WTC11 (cell line): ENCODE results near the gene ATP5F1A. TPM values are rescaled to one million over a fixed set of nuclear protein-coding genes. Genes with fewer than 3 reads are reported as not detected.
"Not testable (repeated sequence)": the region's sequence is repeated elsewhere in the genome, so short reads cannot be mapped to it uniquely, and the experiment has no call there.

Experiments used
- ATAC-seq: fragments of 200-7000 bp; cut with Tn5 transposase; 2 replicates; pipeline ENCODE4 v1.10.0; 2021; ENCODE audit warnings: mild to moderate bottlenecking, moderate library complexity
- CTCF ChIA-PET: fragments of 300-600 bp; sonication (Branson Sonifier 250); formaldehyde crosslinking; loops from one replicate; lab custom pipeline; 2021; ENCODE audit warnings: antibody characterized with exemption; lab: Charles Lee
- POLR2A ChIA-PET: fragments of 350-600 bp; sonication (Branson Sonifier 250); formaldehyde crosslinking; loops from one replicate; lab custom pipeline; 2021; ENCODE audit warnings: antibody characterized with exemption; lab: Charles Lee
- DNase-seq: peaks from one replicate; pipeline ENCODE4 v3.0.0; 2021; ENCODE audit warnings: low spot score
- H3K27ac Mint-ChIP-seq: 2 replicates; pipeline ENCODE4 v1.8.0; 2021; ENCODE audit warnings: mixed read lengths
- H3K27me3 Mint-ChIP-seq: 2 replicates; pipeline ENCODE4 v1.8.0; 2021; ENCODE audit warnings: low read depth, mild to moderate bottlenecking, moderate library complexity, mixed read lengths
- H3K36me3 Mint-ChIP-seq: 2 replicates; pipeline ENCODE4 v1.8.0; 2021; ENCODE audit warnings: mixed read lengths
- H3K4me1 Mint-ChIP-seq: 2 replicates; pipeline ENCODE4 v1.8.0; 2022; ENCODE audit warnings: mixed read lengths
- H3K4me3 Mint-ChIP-seq: 2 replicates; pipeline ENCODE4 v1.8.0; 2021; ENCODE audit warnings: mild to moderate bottlenecking, moderate library complexity, mixed read lengths
- H3K9me3 Mint-ChIP-seq: 2 replicates; pipeline ENCODE4 v1.8.0; 2021; ENCODE audit warnings: mixed read lengths
- ATF1 ChIP-seq: sonication (generic); formaldehyde crosslinking; IDR thresholded peaks from 2 replicates; pipeline ENCODE4 v1.8.1; 2023; ENCODE audit warnings: mild to moderate bottlenecking, moderate library complexity, missing genetic modification reagents
- CDX4 ChIP-seq: fragments of 250-450 bp; sonication (Bioruptor Pico); IDR thresholded peaks from 2 replicates; pipeline ENCODE4 v1.9.0; 2021; ENCODE audit warnings: moderate library complexity, mild to moderate bottlenecking, inconsistent platforms, borderline replicate concordance
- CREB1 ChIP-seq: sonication (generic); formaldehyde crosslinking; IDR thresholded peaks from 2 replicates; pipeline ENCODE4 v1.8.0; 2023; ENCODE audit warnings: mild to moderate bottlenecking, missing genetic modification reagents
- E2F1 ChIP-seq: sonication (generic); formaldehyde crosslinking; IDR thresholded peaks from 2 replicates; pipeline ENCODE4 v1.8.0; 2022; ENCODE audit warnings: mild to moderate bottlenecking, missing genetic modification reagents
- ELF4 ChIP-seq: sonication (generic); formaldehyde crosslinking; IDR thresholded peaks from 2 replicates; pipeline ENCODE4 v1.8.1; 2022; ENCODE audit warnings: low read depth, mild to moderate bottlenecking, moderate library complexity, missing genetic modification reagents
- ESRRA ChIP-seq: sonication (generic); formaldehyde crosslinking; IDR thresholded peaks from 2 replicates; pipeline ENCODE4 v1.8.1; 2022; ENCODE audit warnings: mild to moderate bottlenecking, missing genetic modification reagents, borderline replicate concordance
- HMGA2 ChIP-seq: fragments of 250-450 bp; sonication (Bioruptor Pico); IDR thresholded peaks from 2 replicates; pipeline ENCODE4 v1.4.0; 2021; ENCODE audit warnings: mild to moderate bottlenecking, moderate library complexity
- HMGXB4 ChIP-seq: sonication (generic); formaldehyde crosslinking; IDR thresholded peaks from 2 replicates; pipeline ENCODE4 v1.8.1; 2023; ENCODE audit warnings: mild to moderate bottlenecking, moderate library complexity, missing genetic modification reagents
- IRF1 ChIP-seq: sonication (generic); formaldehyde crosslinking; IDR thresholded peaks from 2 replicates; pipeline ENCODE4 v1.8.0; 2023; ENCODE audit warnings: missing genetic modification reagents
- NFE2L1 ChIP-seq: sonication (generic); formaldehyde crosslinking; IDR thresholded peaks from 2 replicates; pipeline ENCODE4 v1.8.1; 2023; ENCODE audit warnings: missing genetic modification reagents
- NFYB ChIP-seq: sonication (generic); formaldehyde crosslinking; conservative IDR thresholded peaks from 2 replicates; pipeline ENCODE4 v1.8.0; 2022; ENCODE audit warnings: low read depth, missing genetic modification reagents
- PREB ChIP-seq: sonication (generic); formaldehyde crosslinking; IDR thresholded peaks from 2 replicates; pipeline ENCODE4 v1.8.1; 2022; ENCODE audit warnings: mild to moderate bottlenecking, missing genetic modification reagents, moderate library complexity, borderline replicate concordance
- SMAD4 ChIP-seq: sonication (generic); formaldehyde crosslinking; IDR thresholded peaks from 2 replicates; pipeline ENCODE4 v1.8.0; 2022; ENCODE audit warnings: mild to moderate bottlenecking, missing genetic modification reagents
- USF2 ChIP-seq: sonication (generic); formaldehyde crosslinking; IDR thresholded peaks from 2 replicates; pipeline ENCODE4 v1.8.1; 2023; ENCODE audit warnings: mild to moderate bottlenecking, missing genetic modification reagents, moderate library complexity
- ZMAT4 ChIP-seq: fragments of 250-450 bp; sonication (Bioruptor Pico); IDR thresholded peaks from 2 replicates; pipeline ENCODE4 v1.9.0; 2021; ENCODE audit warnings: mild to moderate bottlenecking
- total RNA-seq: library from RNA; stranded (reverse); gene quantifications from 3 replicates; pipeline ENCODE4 v1.2.3, GENCODE V29; 2021
- TF ChIP-seq, protein P1 (sequence below): sonication (generic); formaldehyde crosslinking; IDR thresholded peaks from 2 replicates; pipeline ENCODE4 v1.8.0; 2022; ENCODE audit warnings: mild to moderate bottlenecking, missing genetic modification reagents
- TF ChIP-seq, protein P2 (sequence below): sonication (generic); formaldehyde crosslinking; IDR thresholded peaks from 2 replicates; pipeline ENCODE4 v1.8.1; 2022; ENCODE audit warnings: mild to moderate bottlenecking, moderate library complexity, missing genetic modification reagents

The ATP5F1A gene
- total RNA-seq, 1 experiment from 2014 or later: 825 TPM

GRCh38 chr18:46130061-46130460 is 32.0 kb upstream of the ATP5F1A start:
- Mint-ChIP-seq H3K27ac (no peak overlapping the region), H3K4me1 (peaks cover 5% of the 10 kb centered on the region), H3K27me3 (no peaks in the 10 kb centered on the region), H3K4me3 (no peak overlapping the region), H3K36me3 (peaks cover 32% of the 10 kb centered on the region), H3K9me3 (no peaks in the 10 kb centered on the region)
- ChIA-PET POLR2A (no interaction called here), CTCF (no interaction called here)
- ATAC-seq (no peak), DNase-seq (no peak)
- no peak for TF ChIP-seq E2F1
- no peak for TF ChIP-seq ATF1
- no peak for TF ChIP-seq ESRRA (CRISPR knock-in tag)
- no peak for TF ChIP-seq CREB1 (CRISPR knock-in tag)
- no peak for TF ChIP-seq PREB (CRISPR knock-in tag)
- no peak for TF ChIP-seq CDX4 (CRISPR knock-in tag)
- no peak for TF ChIP-seq USF2 (CRISPR knock-in tag)

GRCh38 chr18:46126625-46127024 is 28.5 kb upstream of the ATP5F1A start:
- ATAC-seq, DNase-seq, POLR2A ChIA-PET, H3K4me1 Mint-ChIP-seq, H3K27ac Mint-ChIP-seq, H3K9me3 Mint-ChIP-seq, H3K4me3 Mint-ChIP-seq, H3K27me3 Mint-ChIP-seq, CTCF ChIA-PET: not testable (repeated sequence)
- H3K36me3 Mint-ChIP-seq: peaks cover 55% of the 10 kb centered on the region
- TF ChIP-seq HMGA2 (CRISPR knock-in tag): 0 out of 2 replicates have a peak, but pooled peaks have one; percentile 19

DNA sequence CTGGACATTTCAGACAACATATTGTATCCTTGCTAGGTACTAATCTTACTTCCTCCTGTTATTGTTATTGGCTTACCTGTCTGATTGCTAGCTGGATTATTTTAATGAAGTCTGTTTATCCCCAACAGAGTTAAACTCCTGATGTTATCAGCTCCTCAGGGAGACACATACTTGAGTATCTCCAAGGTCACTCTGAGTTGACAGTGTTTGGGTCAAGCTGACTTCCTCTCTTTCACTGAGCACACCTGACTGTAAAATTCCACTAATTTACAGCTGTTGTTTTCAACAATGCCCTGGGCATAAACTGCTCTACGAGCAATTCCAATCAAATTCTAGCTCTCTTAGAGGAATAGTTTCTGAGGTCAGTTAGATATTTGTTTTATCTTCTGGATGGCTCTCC is 15.7 kb upstream of the ATP5F1A start:
- POLR2A ChIA-PET: no interaction called here

More for the DNA sequence above, 15.7 kb upstream of the ATP5F1A start:
- Mint-ChIP-seq H3K27ac (no peak overlapping the region), H3K4me1 (no peaks in the 10 kb centered on the region), H3K4me3 (no peak overlapping the region), H3K36me3 (peaks cover 58% of the 10 kb centered on the region), H3K27me3 (no peaks in the 10 kb centered on the region), H3K9me3 (0 out of 2 replicates have a peak, but pooled peaks cover 7% of the 10 kb centered on the region)
- TF ChIP-seq SMAD4 (CRISPR knock-in tag): no peak
- no peak for TF ChIP-seq HMGXB4 (CRISPR knock-in tag)
- TF ChIP-seq IRF1: no peak
- no peak for TF ChIP-seq ELF4 (CRISPR knock-in tag)
- TF ChIP-seq NFYB (CRISPR knock-in tag): no peak
- TF ChIP-seq, protein P1, sequence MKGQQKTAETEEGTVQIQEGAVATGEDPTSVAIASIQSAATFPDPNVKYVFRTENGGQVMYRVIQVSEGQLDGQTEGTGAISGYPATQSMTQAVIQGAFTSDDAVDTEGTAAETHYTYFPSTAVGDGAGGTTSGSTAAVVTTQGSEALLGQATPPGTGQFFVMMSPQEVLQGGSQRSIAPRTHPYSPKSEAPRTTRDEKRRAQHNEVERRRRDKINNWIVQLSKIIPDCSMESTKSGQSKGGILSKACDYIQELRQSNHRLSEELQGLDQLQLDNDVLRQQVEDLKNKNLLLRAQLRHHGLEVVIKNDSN: no peak
- TF ChIP-seq, protein P2, sequence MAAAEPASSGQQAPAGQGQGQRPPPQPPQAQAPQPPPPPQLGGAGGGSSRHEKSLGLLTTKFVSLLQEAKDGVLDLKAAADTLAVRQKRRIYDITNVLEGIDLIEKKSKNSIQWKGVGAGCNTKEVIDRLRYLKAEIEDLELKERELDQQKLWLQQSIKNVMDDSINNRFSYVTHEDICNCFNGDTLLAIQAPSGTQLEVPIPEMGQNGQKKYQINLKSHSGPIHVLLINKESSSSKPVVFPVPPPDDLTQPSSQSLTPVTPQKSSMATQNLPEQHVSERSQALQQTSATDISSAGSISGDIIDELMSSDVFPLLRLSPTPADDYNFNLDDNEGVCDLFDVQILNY (CRISPR knock-in tag): no peak
- TF ChIP-seq ZMAT4 (CRISPR knock-in tag): no peak
- TF ChIP-seq ESRRA (CRISPR knock-in tag): no peak
- no peak for TF ChIP-seq NFE2L1
- no peak for ATAC-seq
- DNase-seq: no peak
- CTCF ChIA-PET: interaction anchor here (1.5 kb wide), 1 partner anchor 10 kb away, joined by 3 read pairs; no protein-coding TSS in a partner anchor
